Activated CD4-positive, alpha-beta T cell treated with anti-CD3 and anti-CD28 coated beads for 1 hour (primary cell): ENCODE measurements around the gene GRM7.

Experiments
- DNase-seq: peaks from one replicate; pipeline ENCODE4 v3.0.0-alpha.2; 2020

The GRM7 gene

DNA sequence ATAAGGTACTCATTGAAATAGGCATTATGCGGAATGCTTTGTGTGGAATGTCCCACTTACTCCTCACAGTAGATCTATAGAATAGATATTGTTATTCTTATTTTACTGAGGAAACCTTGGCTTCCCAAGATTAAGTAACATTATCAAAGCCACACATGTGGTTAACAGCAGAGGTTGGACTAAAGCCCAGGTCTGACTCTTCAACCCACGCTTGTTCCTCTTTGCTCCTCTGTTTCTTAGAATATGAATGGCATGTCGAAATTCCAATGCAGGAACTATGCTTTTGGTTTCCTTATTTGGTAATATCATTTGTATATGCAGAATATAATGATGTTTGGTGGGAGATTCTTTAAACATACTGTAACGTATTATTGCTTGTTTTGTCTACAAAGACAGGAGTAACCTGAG, 821.9 kb downstream of the GRM7 start:
- DNase-seq = no peak

GRCh38 chr3:7683426-7683825, 822.5 kb downstream of the GRM7 start:
- DNase-seq = no peak

DNA sequence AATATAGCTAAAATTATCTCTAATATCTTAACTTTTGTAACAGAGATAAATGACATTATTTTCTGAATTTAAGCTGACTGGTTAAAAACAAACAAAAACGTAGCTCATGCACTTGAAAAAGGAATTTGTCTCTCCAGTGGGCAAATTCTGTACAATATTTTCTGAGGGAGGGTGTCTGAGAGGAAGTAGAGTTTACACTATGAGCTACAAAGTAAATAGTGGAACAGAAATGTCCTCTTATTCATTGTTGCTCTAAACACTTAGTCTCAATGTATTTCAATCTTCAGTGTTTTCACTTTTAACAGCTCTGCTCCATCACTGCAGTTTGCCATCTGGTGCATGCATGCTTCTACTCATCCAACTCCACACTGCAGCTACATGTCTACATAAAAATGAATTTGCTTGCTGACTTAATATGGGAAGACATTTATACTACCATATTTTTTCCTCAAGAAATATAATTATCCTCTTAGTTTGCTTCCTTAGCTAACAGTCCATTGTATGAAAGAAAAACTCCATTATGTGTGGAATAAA, 823.3 kb downstream of the GRM7 start:
- DNase-seq = no peak

DNA sequence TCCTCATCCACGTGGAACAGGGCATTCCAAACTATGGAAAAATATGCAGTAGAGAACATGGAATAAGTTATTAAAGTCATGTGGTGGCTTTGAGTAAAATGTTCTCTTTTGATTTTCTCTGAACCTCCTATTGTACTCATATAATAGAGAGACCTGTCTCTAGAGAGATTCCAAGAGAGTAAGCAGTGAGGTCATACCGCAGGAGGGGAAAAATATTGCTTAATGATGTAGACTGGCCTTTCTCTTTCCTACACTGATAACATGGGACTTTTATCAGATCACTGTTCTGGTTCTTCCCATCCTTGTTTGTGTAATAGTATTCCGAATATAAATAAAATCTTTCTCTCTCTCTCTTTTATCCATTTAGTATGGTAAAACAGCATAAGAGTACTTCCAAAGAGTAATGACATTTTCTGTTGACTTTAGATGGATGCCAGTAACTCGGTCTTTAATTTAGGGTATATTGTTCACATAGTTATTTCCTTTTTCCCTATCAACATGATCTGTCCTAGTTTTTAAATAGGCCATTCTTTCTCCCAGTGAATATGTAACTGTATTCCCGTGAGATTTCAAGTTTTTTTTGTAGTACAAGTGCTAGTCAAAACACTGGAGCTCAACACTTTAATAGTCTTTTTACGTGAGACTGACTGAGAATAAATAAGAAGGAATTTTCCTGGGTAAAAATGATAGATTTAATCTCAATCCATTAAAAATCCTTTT, 826.7 kb downstream of the GRM7 start:
- DNase-seq = no peak

- DNase-seq = no peak
These were observed 832.0 kb downstream of the GRM7 start for GRCh38 chr3:7692866-7693265.

GRCh38 chr3:7693976-7694375, 833.1 kb downstream of the GRM7 start:
- DNase-seq = no peak

DNA sequence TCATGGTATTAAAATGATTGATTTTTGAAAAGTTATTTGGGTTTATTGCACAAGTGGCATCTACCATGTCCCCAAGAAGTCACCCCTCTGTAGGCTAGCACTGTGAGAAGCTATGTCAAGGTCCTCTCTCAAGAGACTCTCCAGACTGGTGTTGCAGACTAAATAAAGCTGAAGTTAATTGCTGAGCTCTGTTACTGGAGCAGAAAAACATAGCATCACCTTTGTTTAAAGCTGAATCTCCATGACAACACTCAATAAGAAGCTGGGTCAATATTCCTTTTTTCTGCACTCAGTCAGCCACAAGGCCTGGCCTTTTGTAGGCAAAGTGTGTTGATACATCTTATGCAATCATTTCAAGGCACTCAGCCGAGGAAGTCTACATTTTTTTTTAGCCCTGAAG, 834.1 kb downstream of the GRM7 start:
- DNase-seq = no peak

- no peak for DNase-seq
These were observed 835.4 kb downstream of the GRM7 start for GRCh38 chr3:7696320-7696719.

GRCh38 chr3:7697548-7697947, 836.6 kb downstream of the GRM7 start:
- DNase-seq = no peak

DNA sequence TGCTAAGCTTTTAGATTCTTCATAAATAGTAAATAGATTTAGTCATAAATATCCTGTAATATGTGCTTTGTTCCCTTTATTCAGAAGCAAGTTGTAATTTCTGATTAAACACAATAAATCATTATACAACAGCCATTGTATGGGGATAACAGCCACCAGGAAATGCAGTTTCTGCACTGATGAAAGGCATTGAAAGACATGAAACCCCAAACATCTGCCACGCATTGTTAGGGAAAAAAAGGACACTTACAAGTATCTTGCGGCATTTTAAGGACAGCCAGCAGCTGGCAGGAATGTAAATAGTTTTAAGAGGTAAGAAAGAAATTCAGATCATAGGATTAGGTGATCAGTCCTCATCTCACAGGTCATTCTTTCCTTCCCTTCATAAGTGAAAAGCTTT, 839.6 kb downstream of the GRM7 start:
- DNase-seq = no peak

DNA sequence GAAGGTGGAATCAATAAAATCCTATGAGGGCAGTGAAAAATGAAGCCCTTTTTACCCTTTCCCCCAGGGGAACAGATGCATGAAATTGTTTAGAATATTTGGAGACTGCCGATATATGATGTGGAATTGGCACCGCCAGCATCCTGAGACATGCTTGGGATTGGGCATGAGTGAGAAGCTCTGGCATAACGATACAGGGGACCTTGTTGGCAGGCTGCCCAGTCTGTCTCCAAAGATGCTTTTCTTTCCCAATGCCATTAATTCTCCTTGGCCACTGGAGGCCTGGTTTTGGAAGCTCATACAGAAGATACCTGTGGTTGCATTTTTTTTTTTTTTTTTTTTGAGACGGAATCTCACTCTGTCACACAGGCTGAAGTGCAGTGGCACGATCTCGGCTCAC, 840.1 kb downstream of the GRM7 start:
- no peak for DNase-seq

DNA sequence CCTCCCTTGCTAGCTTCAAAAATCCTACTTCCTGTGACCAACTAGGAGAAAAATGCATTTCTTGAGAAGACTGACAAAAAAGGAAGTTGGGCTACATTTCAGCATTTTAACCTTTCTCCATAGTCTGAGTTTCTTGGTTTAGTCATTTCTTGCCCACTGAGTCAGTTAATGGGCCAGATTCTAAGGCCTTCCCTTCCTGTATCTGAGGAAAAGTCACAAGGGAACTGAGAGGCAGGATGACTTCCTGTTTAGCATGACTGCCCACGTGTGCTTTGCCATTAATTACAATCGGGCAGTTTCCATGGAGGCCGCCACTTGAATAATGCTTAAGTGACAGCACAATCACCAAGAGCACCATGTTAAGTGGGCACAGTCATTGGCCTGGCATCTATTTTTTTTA, 846.3 kb downstream of the GRM7 start:
- no peak for DNase-seq

GRCh38 chr3:7709376-7710082, 848.6 kb downstream of the GRM7 start:
- no peak for DNase-seq

DNA sequence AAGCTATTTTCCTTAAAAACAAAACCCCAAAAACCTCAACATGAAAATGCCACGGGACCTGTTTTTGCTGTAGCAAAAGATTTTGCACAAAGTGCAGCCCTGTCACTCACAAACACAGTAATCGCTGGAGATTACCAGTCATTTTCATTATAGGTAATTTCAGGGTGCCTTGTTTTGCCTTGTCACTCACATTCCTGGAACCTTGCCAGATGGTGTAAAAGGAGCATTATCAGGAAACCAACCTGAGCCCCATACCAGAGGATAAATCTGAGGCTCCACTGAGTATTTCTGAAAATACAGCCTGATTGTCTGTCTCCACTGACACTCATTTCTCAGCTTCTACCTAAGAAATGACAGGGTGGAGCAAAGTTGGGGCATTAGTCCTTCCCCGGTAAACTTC, 849.4 kb downstream of the GRM7 start:
- DNase-seq = no peak

- DNase-seq = no peak
These were observed 852.8 kb downstream of the GRM7 start for GRCh38 chr3:7713724-7714123.

DNA sequence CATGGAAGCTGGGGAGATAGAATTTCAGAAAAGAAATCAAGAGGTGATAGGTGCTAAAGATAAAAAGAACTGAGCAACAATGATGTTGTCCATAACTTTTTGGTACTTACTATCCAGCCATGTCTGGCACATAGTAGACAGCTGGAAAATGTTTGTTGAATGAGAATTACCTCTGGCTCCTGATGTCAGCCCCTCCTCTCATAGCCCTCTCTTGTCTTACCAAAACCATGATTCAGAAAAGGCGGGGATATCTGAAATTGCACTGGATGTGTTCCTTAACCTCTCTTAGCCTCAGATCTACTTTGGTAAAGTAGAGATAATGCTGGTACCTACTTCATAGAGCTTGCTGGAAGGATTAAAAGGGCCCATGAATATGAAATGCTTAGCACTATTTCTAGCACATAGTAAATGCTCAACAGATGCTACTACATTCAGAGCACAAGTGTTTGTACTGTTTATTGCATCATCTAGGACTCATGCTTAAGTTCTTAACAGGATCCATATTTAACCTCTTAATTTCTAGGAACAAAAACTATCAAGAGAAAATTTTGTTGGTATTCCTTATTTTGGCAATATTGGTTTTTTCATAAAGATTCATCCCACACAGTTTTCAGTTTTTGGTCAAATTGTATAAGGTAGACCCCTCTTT, 859.9 kb downstream of the GRM7 start:
- no peak for DNase-seq

DNA sequence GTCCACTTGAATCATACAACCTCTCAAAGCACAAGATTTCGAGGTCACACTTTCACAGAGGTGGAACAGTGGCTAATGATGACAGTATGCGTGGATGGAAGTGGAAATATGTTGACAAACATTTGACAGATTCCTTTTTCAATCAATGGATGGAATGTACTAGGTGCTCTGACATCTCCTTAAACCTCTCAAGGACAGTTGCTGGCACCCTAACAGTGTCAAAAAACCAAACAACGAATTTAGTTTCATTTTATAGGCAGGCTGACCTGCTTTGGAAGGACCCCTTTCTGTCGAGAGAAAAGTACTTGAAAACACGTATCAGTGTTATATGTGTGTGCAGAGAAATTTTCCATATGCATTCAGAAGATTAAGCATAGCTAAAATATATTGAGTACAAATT, 861.0 kb downstream of the GRM7 start:
- no peak for DNase-seq

DNA sequence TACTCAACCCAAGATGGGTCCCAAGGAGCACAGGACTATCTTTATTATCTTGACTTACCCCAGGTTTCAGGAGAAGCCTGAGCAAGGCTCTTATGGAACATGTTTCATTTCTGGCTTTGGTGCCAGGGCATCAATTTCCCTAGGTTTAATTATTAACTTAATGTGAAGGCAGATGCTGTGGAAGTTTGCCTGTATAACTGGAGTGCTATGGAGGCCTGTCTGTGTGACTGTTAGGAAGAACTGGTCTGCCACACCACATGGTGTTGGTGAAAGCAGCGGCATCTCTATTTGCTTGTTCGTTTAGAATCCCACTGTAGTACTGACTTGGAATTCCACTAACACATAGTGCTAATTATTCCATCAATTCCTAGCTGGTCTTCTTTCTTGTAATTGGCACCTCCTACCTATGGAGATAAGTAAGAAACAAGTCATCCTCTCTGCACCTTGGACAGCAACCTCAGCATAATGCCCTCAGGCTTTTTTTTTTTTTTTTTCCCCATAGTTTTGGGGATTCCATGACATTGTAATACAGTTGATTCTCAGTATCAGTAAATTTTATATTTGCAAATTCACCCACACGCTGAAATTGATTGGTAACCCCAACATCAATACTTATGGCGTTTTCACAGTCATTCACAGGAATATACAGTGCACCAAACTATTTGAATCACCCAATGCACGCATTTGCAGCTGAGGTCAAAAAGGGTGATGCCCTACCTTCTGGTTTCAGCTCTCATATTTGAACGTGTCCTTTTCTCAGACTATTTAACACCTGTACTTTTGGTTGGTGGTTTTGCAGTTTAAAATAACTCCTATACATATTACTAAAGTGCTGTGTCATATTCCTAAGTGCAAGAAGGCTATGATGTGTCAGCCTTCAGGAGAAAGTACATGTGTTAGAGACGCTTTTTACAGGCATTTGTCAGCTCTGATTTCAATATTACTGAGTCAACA, 867.9 kb downstream of the GRM7 start:
- no peak for DNase-seq

GRCh38 chr3:7733933-7734332, 873.0 kb downstream of the GRM7 start:
- DNase-seq = no peak

DNA sequence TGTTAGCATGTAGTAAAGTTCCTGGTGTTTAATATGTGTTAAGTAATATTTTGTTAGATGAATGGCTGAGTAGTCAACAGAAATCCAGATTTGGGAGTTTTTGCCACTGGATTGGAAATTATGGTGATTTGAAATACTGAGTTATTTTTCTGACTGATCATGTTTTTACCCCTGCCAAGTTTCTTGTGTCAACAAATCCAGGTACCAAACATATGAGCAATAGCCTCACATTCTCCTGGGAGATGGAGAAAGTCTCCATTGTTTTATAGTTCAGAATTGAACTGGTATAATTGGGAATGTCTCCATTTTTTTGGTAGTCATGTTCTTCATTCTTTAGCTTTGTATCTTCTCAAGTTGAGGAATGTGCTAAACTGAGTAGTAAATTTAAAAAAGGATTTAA, 873.5 kb downstream of the GRM7 start:
- no peak for DNase-seq

GRCh38 chr3:7737263-7737662, 876.3 kb downstream of the GRM7 start:
- no peak for DNase-seq

- DNase-seq = no peak
These were observed 878.8 kb downstream of the GRM7 start for GRCh38 chr3:7739754-7740153.

DNA sequence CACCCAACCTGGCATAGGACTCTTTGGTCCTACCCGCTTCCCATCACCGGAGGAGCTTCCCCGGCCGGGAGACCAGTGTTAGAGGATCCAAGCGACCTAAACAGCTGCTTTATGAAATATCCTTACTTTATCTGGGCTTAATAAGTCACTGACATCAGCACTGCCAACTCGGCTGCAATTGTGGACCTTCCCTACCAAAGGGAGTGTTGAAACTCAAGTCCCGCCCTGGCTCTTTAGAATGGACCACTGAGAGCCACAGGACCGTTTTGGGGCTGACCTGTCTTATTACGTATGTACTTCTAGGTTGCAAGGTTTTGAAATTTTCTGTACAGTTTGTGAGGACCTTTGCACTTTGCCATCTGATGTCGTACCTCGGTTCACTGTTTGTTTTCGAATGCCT, 879.5 kb downstream of the GRM7 start:
- no peak for DNase-seq
